LNCaP clone FGC (cell line): Measurements from ENCODE around the gene SS18L1.
"Not testable (repeated sequence)": the region's sequence is repeated elsewhere in the genome, so short reads cannot be mapped to it uniquely, and the experiment has no call there.

Experiments
- DNase-seq: peaks from one replicate; pipeline ENCODE4 v3.0.0-alpha.2; 2011; ENCODE audit warnings: low read depth
- H3K4me3 ChIP-seq: 2 replicates; pipeline ENCODE4 v1.5.1; 2011; ENCODE audit warnings: mild to moderate bottlenecking, low read depth, low read length, control low read depth
- CTCF ChIP-seq: IDR thresholded peaks from 2 replicates; pipeline ENCODE4 v1.5.1; 2012; ENCODE audit warnings: mild to moderate bottlenecking; ENCODE audit not compliant: control insufficient read depth, insufficient read depth; ENCODE audit errors: extremely low read depth

The SS18L1 gene

GRCh38 chr20:62145688-62146018 is 2.1 kb downstream of the SS18L1 start:
- no peak for DNase-seq
- no peak overlapping the region for H3K4me3 ChIP-seq
- TF ChIP-seq CTCF, result no peak

- no peak for DNase-seq
- no peak for TF ChIP-seq CTCF
- H3K4me3 ChIP-seq, result no peak overlapping the region
Observed at GRCh38 chr20:62146019-62146755, 2.6 kb downstream of the SS18L1 start.

GRCh38 chr20:62147125-62147524 is 3.6 kb downstream of the SS18L1 start:
- no peak for TF ChIP-seq CTCF
- no peak for DNase-seq
- no peak overlapping the region for H3K4me3 ChIP-seq

- no peak for DNase-seq
- H3K4me3 ChIP-seq, result no peak overlapping the region
- TF ChIP-seq CTCF, result no peak
Observed at GRCh38 chr20:62147528-62147927, 4.0 kb downstream of the SS18L1 start.

GRCh38 chr20:62148383-62148782 is 4.8 kb downstream of the SS18L1 start:
- not testable (repeated sequence) for H3K4me3 ChIP-seq, DNase-seq

GRCh38 chr20:62148908-62149314 is 5.3 kb downstream of the SS18L1 start:
- no peak for DNase-seq
- TF ChIP-seq CTCF, result no peak
- no peak overlapping the region for H3K4me3 ChIP-seq

- H3K4me3 ChIP-seq, result no peak overlapping the region
- DNase-seq, result no peak
- TF ChIP-seq CTCF, result no peak
Observed at GRCh38 chr20:62149532-62150309, 6.2 kb downstream of the SS18L1 start.
